GM18951 (cell line): ENCODE results near the gene ATP5F1E.
"Not testable (repeated sequence)": the region's sequence is repeated elsewhere in the genome, so short reads cannot be mapped to it uniquely, and the experiment has no call there.

ENCODE experiments used
- POLR2A ChIP-seq: IDR thresholded peaks from 4 replicates; pipeline ENCODE4 v1.6.1; 2011; ENCODE audit warnings: mild to moderate bottlenecking; ENCODE audit not compliant: insufficient read length, insufficient read depth; ENCODE audit errors: extremely low read depth
- in situ Hi-C: fragments of 300-500 bp; cut with MboI; formaldehyde crosslinking; loops from one replicate; pipeline ENCODE4 v1.12.0; 2022; ENCODE audit warnings: low sequenced_read_pairs, mixed read lengths, inconsistent platforms; ENCODE audit not compliant: unreplicated experiment

The ATP5F1E gene

DNA sequence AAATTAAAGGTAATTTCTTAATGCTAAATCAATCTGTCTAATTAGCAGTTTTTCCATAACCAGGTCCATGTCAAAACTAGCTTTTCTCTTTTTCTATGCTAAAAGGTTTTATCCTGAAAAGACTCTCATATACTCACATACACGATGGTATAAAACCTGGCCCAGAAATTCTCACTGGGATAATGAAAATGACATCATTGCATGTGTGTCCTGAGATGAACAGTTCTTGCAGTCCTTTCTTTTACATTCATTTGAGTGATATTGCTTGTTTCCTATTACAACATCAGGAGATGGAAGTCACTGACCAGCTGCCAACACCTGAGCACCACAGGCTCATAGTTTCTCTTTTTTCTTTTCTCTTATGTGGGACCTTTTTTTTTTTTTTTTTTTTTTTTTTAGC lies 18.3 kb upstream of the ATP5F1E start:
- TF ChIP-seq POLR2A: no peak
- in situ Hi-C loops: no loop called here

DNA sequence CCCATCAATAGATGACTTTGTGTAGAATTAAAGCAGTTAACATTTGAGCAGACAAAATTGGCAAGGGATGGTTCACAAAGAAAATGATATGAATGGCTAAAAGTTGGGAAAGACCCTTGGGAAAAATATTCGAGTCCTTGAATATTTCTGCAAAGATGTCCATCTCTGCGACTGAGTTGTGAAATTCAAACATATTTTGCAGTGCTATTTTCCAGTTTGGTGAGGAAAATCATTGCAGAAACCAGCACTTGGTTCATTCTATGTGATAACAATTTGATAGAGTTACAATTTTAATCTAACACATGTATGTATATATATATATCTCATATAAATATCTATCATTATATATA lies 16.5 kb upstream of the ATP5F1E start:
- in situ Hi-C loops: no loop called here

DNA sequence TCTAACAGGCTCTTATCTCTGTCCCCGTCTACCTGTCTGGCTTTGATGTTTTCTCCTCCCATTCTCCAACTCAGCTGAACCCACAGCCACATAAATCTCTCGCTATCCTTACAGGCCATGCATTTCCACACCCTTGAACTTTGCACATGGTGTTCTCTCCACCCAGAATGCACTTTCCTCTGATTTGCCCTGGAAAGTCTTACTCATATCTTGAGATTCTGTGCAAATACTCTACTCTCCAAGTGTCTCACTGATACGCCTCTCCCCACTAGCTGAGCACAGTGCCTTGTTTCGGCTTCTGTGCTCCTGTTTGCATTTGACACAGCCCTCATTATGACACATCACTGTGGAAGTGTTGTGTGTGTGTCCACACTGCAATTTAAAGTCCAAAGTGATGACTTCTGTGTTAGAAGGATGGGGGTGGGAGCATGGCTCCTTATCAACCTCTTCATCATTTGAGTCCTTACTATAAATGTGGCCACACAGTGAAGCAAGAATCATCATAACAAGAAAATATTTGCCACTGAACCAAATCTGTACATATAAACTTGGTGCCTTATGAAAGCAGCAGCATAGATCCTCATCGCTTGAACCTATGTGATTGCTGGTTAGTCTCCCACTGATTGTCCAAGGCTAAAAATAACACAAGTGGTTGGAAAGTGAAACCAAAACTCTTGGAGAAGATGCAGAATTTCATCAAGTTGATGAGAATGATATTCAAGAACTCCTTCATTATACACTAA lies 16.0 kb upstream of the ATP5F1E start:
- TF ChIP-seq POLR2A: no peak
- in situ Hi-C loops: no loop called here

More for the DNA sequence above, 16.5 kb upstream of the ATP5F1E start:
- no peak for TF ChIP-seq POLR2A

DNA sequence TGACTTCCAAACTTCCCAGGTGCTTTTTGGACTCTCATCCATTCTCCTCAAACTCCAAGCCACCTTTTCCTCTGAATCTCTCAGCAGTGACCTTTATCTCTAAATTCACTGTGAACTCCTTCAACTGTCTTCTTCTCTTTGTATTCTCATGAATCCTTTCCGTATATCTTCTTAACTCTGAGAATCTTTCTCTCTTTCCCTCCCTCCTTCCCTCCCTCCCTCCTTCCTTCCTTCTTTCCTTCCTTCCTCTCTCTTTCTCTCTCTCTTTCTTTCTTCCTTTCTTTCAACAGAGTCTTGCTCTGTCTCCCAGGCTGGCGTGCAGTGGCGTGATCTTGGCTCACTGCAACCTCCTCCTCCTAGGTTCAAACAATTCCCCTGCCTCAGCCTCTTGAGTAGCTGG lies 14.7 kb upstream of the ATP5F1E start:
- TF ChIP-seq POLR2A: no peak
- in situ Hi-C loops: no loop called here

DNA sequence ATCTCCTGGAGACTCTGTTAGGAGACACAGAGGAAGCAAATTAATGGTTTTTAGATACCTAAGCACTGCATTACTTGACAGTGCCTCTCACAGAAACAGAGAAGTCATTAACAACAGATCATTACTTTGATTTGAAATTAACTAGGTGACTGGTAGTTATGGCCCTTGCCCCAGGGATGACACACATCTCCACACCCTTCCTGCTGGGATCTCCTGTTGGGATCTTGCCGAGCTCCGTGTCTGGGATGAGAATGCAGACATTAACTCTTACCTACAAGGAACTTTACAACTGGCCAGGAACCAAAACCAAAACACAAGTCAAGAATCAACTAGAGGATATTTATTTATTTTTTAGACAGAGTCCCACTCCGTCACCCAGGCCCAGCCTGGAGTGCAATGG lies 12.7 kb upstream of the ATP5F1E start:
- TF ChIP-seq POLR2A: no peak
- in situ Hi-C loops: no loop called here

DNA sequence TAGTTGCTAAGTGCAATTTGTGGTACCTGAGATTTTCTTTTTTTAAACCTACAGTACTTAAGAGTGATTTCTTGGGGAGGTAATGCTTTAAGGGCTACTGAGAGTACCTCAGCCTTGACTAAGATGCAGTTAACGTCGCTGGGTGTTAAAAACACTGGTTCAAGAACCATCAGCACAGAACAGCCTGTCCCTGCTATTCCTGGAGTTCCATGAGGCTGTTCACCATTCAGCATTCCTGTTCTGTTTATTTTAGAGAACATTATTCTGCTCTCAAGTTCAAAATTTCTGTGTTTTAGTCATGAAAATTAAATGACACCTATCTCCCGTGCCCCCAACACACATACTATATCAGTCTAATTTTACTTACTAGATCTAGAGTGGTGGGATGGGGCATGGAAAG lies 12.2 kb upstream of the ATP5F1E start:
- in situ Hi-C loops: no loop called here
- TF ChIP-seq POLR2A: no peak

DNA sequence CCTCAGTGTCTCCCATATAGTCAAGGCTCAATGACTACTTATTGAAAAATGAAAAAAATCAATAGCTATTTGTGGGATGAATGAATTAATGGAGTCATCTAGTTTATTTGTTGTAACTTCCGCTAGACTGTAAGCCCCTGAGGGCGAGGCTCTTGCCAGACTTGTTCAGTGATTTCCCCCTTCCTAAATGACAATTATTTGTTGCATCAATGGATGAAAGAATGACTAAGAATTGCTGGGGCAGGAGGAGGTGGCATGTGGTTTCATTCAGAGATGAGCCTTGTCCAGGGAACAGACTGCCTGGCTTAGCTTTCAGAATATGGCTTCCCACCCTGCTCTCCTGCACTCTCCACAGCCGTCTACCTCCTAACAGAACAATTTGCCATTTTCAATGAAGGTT lies 11.6 kb upstream of the ATP5F1E start:
- no peak for TF ChIP-seq POLR2A
- in situ Hi-C loops: no loop called here

DNA sequence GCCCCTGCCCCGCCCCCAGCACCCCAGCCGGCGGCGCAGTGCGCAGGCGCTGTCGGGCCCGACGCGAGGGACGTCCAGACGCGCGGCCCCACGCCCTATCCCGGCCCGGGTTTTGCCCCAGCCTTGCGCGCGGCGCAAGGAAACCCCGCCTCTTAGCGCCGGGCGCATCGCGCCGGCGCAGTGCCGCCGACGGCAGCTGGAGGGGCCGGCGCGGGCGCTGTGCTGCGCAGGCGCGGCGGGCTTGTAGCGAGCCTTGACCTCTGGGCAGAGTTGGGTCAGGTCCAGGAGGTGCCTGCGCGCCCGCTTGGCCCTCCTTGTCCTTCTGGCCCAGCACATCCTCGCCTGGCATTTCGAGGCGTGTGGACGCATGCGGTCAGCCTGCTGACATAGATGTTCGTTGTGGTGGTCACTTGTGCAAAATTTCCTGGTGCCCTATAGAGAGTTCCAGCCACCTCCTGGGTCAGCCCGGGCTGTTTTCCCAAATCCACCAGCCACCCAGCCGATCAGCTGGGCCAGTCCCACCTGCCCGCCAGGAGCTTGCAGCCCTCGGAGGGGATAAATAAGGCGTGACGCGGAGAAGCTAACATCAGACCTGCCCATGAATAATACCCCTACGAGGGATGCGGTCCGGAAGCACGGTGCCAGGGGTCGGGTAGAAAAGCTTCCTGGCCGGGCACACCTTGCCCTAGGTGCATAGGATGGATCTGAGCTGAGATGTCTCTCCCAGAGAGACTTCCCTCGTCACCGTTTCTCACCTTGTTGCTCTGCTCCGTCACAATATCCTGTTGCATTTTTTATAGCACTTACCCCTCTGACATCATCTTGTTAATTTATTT lies 10.9 kb upstream of the ATP5F1E start:
- in situ Hi-C loops: no loop called here
- peak; percentile 91 for TF ChIP-seq POLR2A

DNA sequence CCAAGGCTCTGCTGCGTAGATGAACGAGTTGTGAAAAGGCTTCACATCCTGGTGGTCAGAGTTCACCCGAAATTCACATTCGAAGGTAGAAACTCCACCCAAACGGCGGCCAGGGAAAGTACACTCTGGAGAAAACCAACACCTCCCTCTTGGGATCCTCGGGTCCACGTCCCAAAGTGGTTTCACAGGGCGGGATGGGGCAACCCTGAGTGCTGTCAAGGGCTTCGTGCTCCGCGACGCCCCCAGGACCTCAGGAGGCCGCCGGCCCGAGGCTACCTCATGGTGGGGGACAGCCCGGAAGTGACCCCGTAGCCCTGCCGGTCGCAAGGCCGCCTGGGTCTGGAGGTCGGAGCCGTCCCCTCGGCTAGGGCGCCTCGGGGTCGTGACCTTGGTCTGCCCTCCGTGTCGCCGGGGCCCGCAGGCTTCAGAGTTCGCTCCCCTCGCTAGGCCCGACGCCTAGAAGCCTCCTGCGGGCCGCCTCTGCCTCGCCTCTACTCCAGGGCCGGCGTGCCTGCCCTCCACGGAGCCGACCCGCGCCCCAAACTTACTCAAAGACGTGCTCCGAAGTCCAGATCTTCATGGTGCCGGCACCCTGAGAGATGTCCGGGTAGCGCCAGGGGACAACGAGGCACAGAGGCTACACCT lies 10.1 kb upstream of the ATP5F1E start, which contains the start of gene PRELID3B:
Gene PRELID3B, minus strand, starts transcription at position 636 of the 645 bp plus-strand sequence. Its CDS starts 56 bp downstream, at position 580.
- peak; percentile 74 for TF ChIP-seq POLR2A
- in situ Hi-C loops: no loop called here

DNA sequence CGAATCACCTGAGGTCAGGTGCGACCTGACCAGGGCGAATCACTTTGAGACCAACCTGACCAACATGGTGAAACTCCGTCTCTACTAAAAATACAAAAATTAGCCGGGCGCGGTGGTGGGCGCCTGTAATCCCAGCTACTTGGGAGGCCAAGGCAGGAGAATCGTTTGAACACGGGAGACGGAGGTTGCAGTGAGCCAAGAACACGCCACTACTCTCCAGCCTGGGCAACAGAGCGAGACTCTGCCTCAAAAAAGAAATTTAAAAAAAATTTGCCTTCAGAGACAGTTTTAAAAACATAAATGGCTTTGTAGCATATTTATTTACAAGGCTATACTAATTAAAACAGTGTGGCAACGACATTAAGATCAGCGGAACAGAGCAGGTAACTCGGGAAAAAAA lies 9.4 kb upstream of the ATP5F1E start:
- in situ Hi-C loops: not testable (repeated sequence)

DNA sequence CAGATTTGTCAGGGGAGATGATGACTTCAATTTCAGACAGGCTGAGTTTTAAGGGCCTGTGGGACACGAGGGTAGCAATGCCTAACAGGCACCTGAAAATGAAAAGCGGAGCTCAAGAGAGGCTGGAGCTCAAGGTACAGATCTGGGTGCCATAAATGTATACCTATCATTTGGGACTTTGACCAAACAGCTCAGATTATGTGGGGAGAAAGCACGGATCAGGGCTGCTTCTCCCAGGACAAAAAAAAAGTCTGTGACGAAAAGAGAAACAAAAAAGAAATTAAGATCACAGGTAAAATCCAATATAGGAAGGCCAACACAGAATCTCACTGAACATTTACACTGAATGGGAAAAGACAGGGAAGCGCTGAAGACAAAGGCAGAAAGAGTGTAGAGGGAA lies 8.5 kb upstream of the ATP5F1E start:
- in situ Hi-C loops: no loop called here
- no peak for TF ChIP-seq POLR2A

DNA sequence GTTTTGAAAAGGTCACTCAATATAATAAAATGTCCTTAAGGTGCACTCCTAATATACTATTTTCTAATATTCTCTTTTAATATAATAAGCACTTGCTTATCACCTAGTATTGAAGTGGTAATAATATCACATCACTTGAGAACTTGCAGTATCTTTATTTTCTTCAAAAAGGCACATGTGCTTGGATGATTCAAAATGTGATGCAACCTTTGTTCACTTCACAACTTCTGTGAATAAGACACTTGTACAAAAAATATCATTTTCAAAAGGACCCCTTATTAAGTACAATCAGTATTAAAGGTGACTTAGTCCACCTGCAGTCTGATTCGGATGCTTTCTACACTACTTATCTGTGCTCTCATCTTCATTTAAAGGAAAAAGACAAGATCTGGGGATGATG lies 7.1 kb upstream of the ATP5F1E start:
- in situ Hi-C loops: no loop called here

DNA sequence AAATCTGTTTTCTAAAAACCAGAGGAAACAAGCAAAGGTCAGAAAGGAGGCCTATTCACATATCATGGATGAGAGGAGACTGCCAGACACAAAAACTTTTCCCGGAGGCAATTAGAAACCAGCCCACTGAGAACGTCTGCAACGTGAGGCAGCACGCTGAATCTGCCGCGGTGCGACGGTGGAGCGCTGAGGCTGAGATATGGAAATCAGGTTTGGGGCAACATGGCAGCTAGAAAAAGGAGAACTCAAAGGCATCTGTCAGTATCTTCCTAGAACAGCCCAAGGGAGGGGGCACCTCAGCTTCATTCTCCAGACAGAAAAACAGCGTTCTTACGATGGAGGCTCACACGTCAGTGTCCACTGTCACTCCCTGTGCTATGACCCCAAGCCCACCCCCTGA lies 5.3 kb upstream of the ATP5F1E start:
- in situ Hi-C loops: no loop called here

More for the DNA sequence above, 7.1 kb upstream of the ATP5F1E start:
- TF ChIP-seq POLR2A: no peak

More for the DNA sequence above, 5.3 kb upstream of the ATP5F1E start:
- no peak for TF ChIP-seq POLR2A
